ENCODE results near the gene SEC16A. TPM values are rescaled to one million over a fixed set of nuclear protein-coding genes. Genes with fewer than 3 reads are reported as not detected.
A peak's percentile ranks its signal among the peaks of the same experiment; 100 is the strongest.

Gene SEC16A
- total and polyA plus RNA-seq, 2 donors = 13.6 to 89.7 TPM

DNA sequence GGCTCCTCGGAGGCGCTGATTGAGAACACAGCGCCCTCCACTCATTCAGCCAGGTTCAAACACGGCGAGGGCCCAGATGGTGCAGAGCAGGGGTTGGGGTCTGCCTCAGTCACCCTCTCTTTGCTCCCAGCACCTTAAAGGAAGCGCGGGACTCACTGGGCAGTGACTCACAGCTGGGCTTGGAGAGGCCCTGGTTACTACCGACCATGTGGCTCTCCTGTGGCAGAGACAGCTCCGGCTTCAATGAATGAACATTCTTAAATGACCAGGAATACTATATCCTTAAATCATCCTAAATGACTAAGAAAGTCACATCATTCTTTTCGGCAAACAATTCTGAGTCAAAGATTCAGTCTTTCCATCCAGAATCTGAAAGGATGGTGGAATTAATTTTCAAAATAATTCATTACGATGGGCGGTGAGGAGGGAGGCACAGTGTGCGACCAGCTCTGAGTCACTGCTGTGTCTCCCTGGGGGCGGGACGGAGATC lies 41.6 kb downstream of the SEC16A start:
- H3K36me3 ChIP-seq (ENCODE audit: control insufficient read depth in 2 of 2, insufficient read depth in 2 of 2, low read length in 1 of 2) = peaks cover 53 to 58% of the 10 kb centered on the region in 2 donors
- H3K4me3 ChIP-seq (ENCODE audit: low read length in 2 of 2) = no peak overlapping the region
- peaks cover 0 to 4% of the 10 kb centered on the region in 2 donors for H3K9me3 ChIP-seq (ENCODE audit: control insufficient read depth in 2 of 2, insufficient read depth in 1 of 2, low read length in 1 of 2)
- WGBS = 98% methylated on average over 15 of the region's 15 CpGs
- peaks cover 17 to 24% of the 10 kb centered on the region in 2 donors for H3K4me1 ChIP-seq (ENCODE audit: control insufficient read depth in 2 of 2, insufficient read depth in 2 of 2, low read length in 2 of 2)
- no peak for DNase-seq (ENCODE audit: low read depth in 6 of 9, low spot score in 9 of 9)
- peaks cover 0 to 10% of the 10 kb centered on the region in 2 donors for H3K27me3 ChIP-seq (ENCODE audit: control insufficient read depth in 2 of 2, insufficient read depth in 1 of 2, low read length in 1 of 2)
- no peak overlapping the region for H3K27ac ChIP-seq (ENCODE audit: low read depth in 1 of 2, low read length in 1 of 2)

DNA sequence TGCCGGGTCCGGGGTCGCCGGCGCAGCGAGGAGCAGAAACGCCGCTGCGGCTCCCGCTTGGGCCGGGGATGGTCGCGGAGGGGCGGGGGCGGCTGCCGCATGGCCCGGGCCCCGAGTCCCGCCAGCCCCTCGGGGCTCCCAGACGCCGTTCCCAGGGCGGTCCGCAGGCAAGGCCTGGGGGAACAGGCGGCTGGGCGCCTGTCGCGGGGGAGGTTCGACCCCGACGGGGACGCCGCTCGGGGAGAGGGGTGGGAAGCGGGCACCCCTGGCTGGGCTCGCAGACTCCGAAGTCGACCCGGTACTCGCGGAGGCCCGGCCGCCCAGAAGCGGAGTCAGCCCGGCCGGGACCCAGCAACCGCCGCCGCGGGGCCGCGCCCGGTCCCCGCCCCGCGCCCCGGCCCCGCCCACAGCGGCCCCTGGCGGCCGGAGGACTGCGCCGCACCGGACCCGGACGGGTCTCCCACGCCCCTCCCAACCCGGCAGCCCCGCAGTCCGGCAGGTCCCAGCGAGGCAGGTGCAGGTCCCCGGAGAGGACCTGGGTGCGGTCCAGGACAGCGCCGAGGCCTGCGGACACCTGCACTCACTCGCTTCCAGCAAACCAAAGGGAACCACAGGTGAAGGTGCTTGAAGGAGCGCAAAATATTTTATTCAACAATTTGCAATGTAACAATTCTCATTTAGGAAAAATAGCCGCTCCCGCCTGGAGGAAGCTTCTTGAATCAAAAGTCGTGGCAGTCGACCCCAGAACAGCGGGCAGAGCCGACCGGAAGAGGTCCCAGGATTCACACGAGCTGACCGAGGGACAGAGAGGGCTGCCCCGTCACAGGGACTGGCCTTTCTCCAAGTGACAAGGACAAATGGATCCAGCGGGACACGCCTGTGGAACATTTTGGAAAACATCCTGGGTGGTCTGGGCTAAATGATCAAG lies 43.1 kb downstream of the SEC16A start, which contains the start of gene INPP5E:
INPP5E (minus strand) TSS at position 365 of the 928 bp plus-strand sequence. CDS start 426 bp downstream, outside the sequence.
- peaks cover 17 to 24% of the 10 kb centered on the region in 2 donors for H3K4me1 ChIP-seq (ENCODE audit: control insufficient read depth in 2 of 2, insufficient read depth in 2 of 2, low read length in 2 of 2)
- H3K27me3 ChIP-seq (ENCODE audit: control insufficient read depth in 2 of 2, insufficient read depth in 1 of 2, low read length in 1 of 2) = peaks cover 0 to 10% of the 10 kb centered on the region in 2 donors
- H3K27ac ChIP-seq (ENCODE audit: low read depth in 1 of 2, low read length in 1 of 2) = no peak within 1 kb of the TSS
- DNase-seq (ENCODE audit: low read depth in 6 of 9, low spot score in 9 of 9) = peak in 8 of 9 donors; percentile 33 to 83 (median 61)
- H3K36me3 ChIP-seq (ENCODE audit: control insufficient read depth in 2 of 2, insufficient read depth in 2 of 2, low read length in 1 of 2) = peaks cover 45% of the 10 kb centered on the region in 2 donors
- H3K9me3 ChIP-seq (ENCODE audit: control insufficient read depth in 2 of 2, insufficient read depth in 1 of 2, low read length in 1 of 2) = peaks cover 0 to 4% of the 10 kb centered on the region in 2 donors
- 12% methylated on average over 90 of the region's 90 CpGs for WGBS
- peak within 1 kb of the TSS; percentile 56 to 91 for H3K4me3 ChIP-seq (ENCODE audit: low read length in 2 of 2)

DNA sequence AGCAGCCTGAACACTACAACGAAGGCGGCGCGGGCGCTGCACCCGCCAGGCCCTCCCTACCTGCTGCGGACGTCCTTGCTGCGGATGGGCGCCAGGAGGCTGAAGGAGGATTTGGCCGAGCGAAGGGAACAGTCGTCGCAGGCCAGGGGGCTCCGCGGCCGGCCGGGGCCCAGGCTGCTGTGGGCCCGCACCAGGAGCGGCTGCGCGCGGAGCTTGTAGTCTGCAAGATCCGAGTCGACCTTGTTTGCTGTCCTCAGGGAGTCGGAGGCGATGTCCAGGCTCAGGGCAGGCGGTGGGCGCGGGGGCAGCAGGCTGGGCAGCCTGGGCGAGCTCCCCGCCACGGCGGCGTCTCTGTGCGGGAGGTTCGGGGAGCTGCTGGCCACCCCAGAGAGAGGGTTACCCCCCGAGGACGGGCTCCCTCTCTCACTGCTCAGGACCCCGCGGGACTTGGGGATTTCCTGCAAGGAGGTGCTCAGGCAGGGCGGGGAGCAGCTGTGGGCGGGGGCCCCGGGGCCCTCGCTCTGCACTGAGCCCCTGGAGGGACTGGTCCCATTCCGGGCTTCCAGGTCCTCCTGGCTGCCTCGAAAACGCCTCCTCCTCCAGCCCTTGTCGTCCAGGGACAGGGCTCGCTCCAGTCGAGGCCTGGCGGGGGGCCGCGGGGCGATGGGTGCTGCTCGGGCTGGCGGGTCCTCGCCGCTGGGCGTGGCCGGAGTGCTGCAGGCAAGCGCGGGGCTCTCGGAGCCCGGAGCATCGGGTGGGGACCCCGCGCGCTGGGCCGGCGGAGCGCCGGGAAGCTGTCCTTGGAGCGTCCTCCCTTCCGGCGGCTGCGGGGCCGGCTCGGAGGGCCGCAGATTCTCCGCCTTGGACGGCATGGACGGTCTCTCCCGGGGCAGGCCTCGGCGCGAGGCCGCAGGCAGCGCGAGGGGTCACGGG lies 44.0 kb downstream of the SEC16A start:
- DNase-seq (ENCODE audit: low read depth in 6 of 9, low spot score in 9 of 9) = peak in 7 of 9 donors; percentile 15 to 64 (median 33)
- H3K9me3 ChIP-seq (ENCODE audit: control insufficient read depth in 2 of 2, insufficient read depth in 1 of 2, low read length in 1 of 2) = peaks cover 0 to 4% of the 10 kb centered on the region in 2 donors
- peak overlapping the region; percentile 56 to 91 for H3K4me3 ChIP-seq (ENCODE audit: low read length in 2 of 2)
- WGBS = 3% methylated on average over 91 of the region's 91 CpGs
- H3K4me1 ChIP-seq (ENCODE audit: control insufficient read depth in 2 of 2, insufficient read depth in 2 of 2, low read length in 2 of 2) = peaks cover 17 to 24% of the 10 kb centered on the region in 2 donors
- no peak overlapping the region for H3K27ac ChIP-seq (ENCODE audit: low read depth in 1 of 2, low read length in 1 of 2)
- peaks cover 41 to 42% of the 10 kb centered on the region in 2 donors for H3K36me3 ChIP-seq (ENCODE audit: control insufficient read depth in 2 of 2, insufficient read depth in 2 of 2, low read length in 1 of 2)
- H3K27me3 ChIP-seq (ENCODE audit: control insufficient read depth in 2 of 2, insufficient read depth in 1 of 2, low read length in 1 of 2) = peaks cover 0 to 10% of the 10 kb centered on the region in 2 donors

DNA sequence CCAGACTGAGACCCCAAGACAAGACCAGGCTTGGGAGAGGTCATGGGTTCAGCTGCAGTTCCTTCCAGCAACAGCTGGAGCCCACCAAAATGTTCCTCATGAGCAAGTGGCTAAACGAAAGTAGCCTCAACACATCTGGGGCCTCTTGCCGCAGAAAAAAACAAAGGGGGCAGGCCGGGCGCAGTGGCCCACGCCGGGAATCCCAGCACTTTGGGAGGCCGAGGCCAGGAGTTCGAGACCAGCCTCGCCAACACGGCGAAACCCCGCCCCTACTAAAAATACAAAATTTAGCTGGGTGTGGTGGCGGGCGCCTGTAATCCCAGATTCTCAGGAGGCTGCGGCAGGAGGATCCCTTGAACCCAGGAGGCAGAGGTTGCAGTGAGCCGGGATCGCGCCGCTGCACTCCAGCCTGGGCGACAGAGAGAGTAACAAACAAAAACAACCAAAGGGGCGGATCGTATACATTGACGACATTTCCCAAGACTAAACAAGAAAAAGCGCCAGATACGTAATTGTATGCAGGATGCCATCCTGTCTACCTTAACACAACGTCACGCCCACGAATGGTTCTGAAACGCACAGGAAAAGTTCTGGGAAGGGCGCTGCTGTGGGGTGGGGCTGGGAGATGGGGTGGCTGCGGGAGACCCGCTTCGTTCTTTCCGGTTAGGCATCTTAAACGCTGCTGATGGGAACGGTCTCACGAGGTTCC lies 44.8 kb downstream of the SEC16A start:
- 72% methylated on average over 37 of the region's 37 CpGs for WGBS
- H3K4me3 ChIP-seq (ENCODE audit: low read length in 2 of 2) = peak overlapping the region; percentile 56 to 91
- peaks cover 17 to 24% of the 10 kb centered on the region in 2 donors for H3K4me1 ChIP-seq (ENCODE audit: control insufficient read depth in 2 of 2, insufficient read depth in 2 of 2, low read length in 2 of 2)
- H3K27me3 ChIP-seq (ENCODE audit: control insufficient read depth in 2 of 2, insufficient read depth in 1 of 2, low read length in 1 of 2) = peaks cover 0 to 10% of the 10 kb centered on the region in 2 donors
- H3K27ac ChIP-seq (ENCODE audit: low read depth in 1 of 2, low read length in 1 of 2) = no peak overlapping the region
- H3K36me3 ChIP-seq (ENCODE audit: control insufficient read depth in 2 of 2, insufficient read depth in 2 of 2, low read length in 1 of 2) = peaks cover 35 to 40% of the 10 kb centered on the region in 2 donors
- H3K9me3 ChIP-seq (ENCODE audit: control insufficient read depth in 2 of 2, insufficient read depth in 1 of 2, low read length in 1 of 2) = peaks cover 0 to 4% of the 10 kb centered on the region in 2 donors
- DNase-seq (ENCODE audit: low read depth in 6 of 9, low spot score in 9 of 9) = peak in 1 of 9 donors; percentile 4

DNA sequence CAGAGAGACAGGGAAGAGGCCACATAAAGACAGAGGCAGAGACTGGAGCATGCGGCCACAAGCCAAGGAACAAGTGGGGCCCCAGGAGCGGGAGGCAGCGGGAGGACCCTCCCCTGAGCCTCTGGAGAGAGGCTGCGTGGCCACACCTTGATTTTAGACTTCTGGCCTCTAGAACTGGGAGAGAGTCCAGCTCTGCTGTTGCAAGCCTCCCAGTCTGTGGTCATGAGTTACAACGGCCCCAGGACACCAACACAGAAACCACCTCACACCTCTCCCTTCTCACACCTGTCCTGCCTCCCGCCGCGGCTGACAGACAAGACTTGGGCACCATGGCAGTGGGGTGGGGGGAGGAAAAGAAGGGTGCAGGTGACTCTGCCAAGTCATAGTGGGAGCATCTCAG lies 45.4 kb downstream of the SEC16A start:
- H3K9me3 ChIP-seq (ENCODE audit: control insufficient read depth in 2 of 2, insufficient read depth in 1 of 2, low read length in 1 of 2) = peaks cover 0 to 4% of the 10 kb centered on the region in 2 donors
- no peak for DNase-seq (ENCODE audit: low read depth in 6 of 9, low spot score in 9 of 9)
- peaks cover 0 to 10% of the 10 kb centered on the region in 2 donors for H3K27me3 ChIP-seq (ENCODE audit: control insufficient read depth in 2 of 2, insufficient read depth in 1 of 2, low read length in 1 of 2)
- no peak overlapping the region for H3K27ac ChIP-seq (ENCODE audit: low read depth in 1 of 2, low read length in 1 of 2)
- no peak overlapping the region for H3K4me3 ChIP-seq (ENCODE audit: low read length in 2 of 2)
- H3K36me3 ChIP-seq (ENCODE audit: control insufficient read depth in 2 of 2, insufficient read depth in 2 of 2, low read length in 1 of 2) = peaks cover 30 to 40% of the 10 kb centered on the region in 2 donors
- peaks cover 17 to 24% of the 10 kb centered on the region in 2 donors for H3K4me1 ChIP-seq (ENCODE audit: control insufficient read depth in 2 of 2, insufficient read depth in 2 of 2, low read length in 2 of 2)
- WGBS = 88% methylated on average over 8 of the region's 8 CpGs

DNA sequence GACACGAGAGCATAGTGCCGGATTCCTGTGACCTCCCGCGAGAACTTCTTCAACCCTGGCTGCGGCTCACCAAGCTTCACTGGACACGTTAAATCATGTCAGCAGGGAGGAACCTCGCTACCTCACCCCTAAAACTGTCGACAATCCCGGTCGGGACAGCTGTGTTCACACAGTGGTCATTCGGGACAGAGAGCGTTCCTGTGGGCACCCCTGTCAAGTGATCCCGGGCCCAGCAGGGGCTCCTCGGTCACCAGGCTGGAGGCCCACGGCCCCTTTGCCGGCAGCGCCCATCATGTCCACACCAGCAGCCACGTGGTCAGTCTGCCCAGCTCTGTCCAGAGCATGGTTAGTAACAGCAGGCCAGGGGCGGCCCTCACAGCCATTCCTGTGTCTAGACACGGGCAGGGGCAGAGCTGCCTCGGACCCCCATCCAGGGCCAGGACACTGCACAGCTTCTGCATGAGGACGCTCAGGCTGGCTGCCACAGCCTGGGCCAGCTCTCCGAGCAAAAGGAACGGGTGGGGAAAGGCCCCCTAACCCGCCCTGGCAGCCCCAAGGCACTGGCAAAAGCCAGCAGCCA lies 46.7 kb downstream of the SEC16A start:
- WGBS = 97% methylated on average over 25 of the region's 25 CpGs
- Histone ChIP-seq H3K4me1 (ENCODE audit: control insufficient read depth in 2 of 2, insufficient read depth in 2 of 2, low read length in 2 of 2) (peaks cover 17 to 24% of the 10 kb centered on the region in 2 donors), H3K36me3 (ENCODE audit: control insufficient read depth in 2 of 2, insufficient read depth in 2 of 2, low read length in 1 of 2) (peaks cover 19 to 35% of the 10 kb centered on the region in 2 donors)

DNA sequence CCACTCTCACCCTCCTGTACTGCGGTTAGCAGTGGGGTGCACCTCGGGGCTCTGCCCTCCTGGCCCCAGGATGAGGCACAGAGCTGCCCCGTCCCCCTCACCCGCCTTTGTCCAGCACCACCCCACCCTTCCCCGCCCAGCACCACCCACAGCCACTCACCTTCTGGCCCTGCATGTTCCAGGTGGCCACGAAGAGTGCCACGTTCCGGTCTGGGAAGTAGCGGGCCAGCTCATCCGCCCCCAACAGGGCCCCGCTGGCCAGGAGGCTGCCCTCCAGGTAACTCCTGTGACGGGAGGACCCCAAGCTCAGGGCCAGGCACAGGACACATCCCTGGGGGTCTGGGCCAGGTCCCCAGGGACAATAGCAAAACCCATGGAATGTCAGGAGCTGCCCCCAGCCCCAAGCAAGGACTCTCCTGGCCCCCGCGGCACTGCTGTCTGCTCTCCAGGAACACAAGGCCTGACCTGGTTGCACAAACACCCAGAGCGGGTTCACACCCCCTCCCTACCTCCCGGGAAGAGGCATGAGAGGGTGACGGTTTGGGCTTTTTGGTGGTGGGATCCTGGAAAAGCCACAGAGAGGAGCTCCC lies 48.2 kb downstream of the SEC16A start:
- peaks cover 24 to 46% of the 10 kb centered on the region in 2 donors for H3K36me3 ChIP-seq (ENCODE audit: control insufficient read depth in 2 of 2, insufficient read depth in 2 of 2, low read length in 1 of 2)
- WGBS = 97% methylated on average over 17 of the region's 17 CpGs
- peaks cover 14 to 19% of the 10 kb centered on the region in 2 donors for H3K4me1 ChIP-seq (ENCODE audit: control insufficient read depth in 2 of 2, insufficient read depth in 2 of 2, low read length in 2 of 2)
- H3K27ac ChIP-seq (ENCODE audit: low read depth in 1 of 2, low read length in 1 of 2) = no peak overlapping the region
- H3K4me3 ChIP-seq (ENCODE audit: low read length in 2 of 2) = no peak overlapping the region
- no peak for DNase-seq (ENCODE audit: low read depth in 6 of 9, low spot score in 9 of 9)
- no peaks in the 10 kb centered on the region for H3K9me3 ChIP-seq (ENCODE audit: control insufficient read depth in 2 of 2, insufficient read depth in 1 of 2, low read length in 1 of 2)
- peaks cover 0 to 10% of the 10 kb centered on the region in 2 donors for H3K27me3 ChIP-seq (ENCODE audit: control insufficient read depth in 2 of 2, insufficient read depth in 1 of 2, low read length in 1 of 2)

More for the DNA sequence above, 46.7 kb downstream of the SEC16A start:
- H3K27ac ChIP-seq (ENCODE audit: low read depth in 1 of 2, low read length in 1 of 2) = no peak overlapping the region
- peaks cover 0 to 4% of the 10 kb centered on the region in 2 donors for H3K9me3 ChIP-seq (ENCODE audit: control insufficient read depth in 2 of 2, insufficient read depth in 1 of 2, low read length in 1 of 2)
- peaks cover 0 to 10% of the 10 kb centered on the region in 2 donors for H3K27me3 ChIP-seq (ENCODE audit: control insufficient read depth in 2 of 2, insufficient read depth in 1 of 2, low read length in 1 of 2)
- H3K4me3 ChIP-seq (ENCODE audit: low read length in 2 of 2) = no peak overlapping the region
- no peak for DNase-seq (ENCODE audit: low read depth in 6 of 9, low spot score in 9 of 9)

Measured in thymus (tissue), 11 donors.